ENCODE measurements around the gene RELL1. TPM values are rescaled to one million over a fixed set of nuclear protein-coding genes. Genes with fewer than 3 reads are reported as not detected.

The RELL1 gene
- total and polyA plus RNA-seq, 3 donors from 2014 or later, result 3.1 to 20.4 (median 10.2) TPM

DNA sequence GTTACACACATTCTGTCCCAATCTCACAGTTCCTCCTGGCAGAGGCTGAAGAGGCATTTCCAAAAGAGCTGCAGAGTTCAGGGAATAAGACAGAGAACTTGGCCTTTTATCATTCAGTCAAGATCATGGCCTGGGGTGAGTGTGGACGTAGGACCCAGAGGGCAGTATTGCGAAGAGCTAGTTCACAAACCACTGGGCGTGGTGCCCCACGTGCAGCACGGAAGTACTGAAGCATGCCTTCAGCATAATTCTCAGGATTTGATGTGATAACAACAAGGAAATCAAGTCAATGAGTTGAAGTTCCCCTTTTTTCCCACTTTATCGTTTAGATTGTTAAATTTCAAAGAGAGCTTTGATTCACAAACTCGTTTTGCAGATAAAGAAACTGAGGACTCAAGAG lies 117.7 kb downstream of the RELL1 start:
- WGBS, 2 donors, result 68 to 70% methylated on average over 7 of the region's 7 CpGs
- Histone ChIP-seq H3K36me3 (ENCODE audit: low read depth, missing control alignments) (no peaks in the 10 kb centered on the region), H3K27me3 (no peaks in the 10 kb centered on the region), H3K4me3 (no peak overlapping the region), H3K4me1 (no peaks in the 10 kb centered on the region), H3K9me3 (no peaks in the 10 kb centered on the region), H3K27ac (no peak overlapping the region)
- DNase-seq, result no peak
- TF ChIP-seq CTCF (IDR thresholded peaks at IDR 0.05), result no peak
- no peak for TF ChIP-seq POLR2A (IDR thresholded peaks at IDR 0.05)
- intact Hi-C loops (cut with DNase I; ENCODE audit: low total_unique reads), result no loop called here

GRCh38 chr4:37567836-37568235 lies 118.3 kb downstream of the RELL1 start:
- H3K4me3 ChIP-seq, result no peak overlapping the region
- intact Hi-C loops (cut with DNase I; ENCODE audit: low total_unique reads), result no loop called here
- no peaks in the 10 kb centered on the region for H3K4me1 ChIP-seq
- H3K27ac ChIP-seq, result no peak overlapping the region
- no peak for DNase-seq
- H3K27me3 ChIP-seq, result no peaks in the 10 kb centered on the region
- H3K36me3 ChIP-seq (ENCODE audit: low read depth, missing control alignments), result no peaks in the 10 kb centered on the region
- TF ChIP-seq POLR2A (IDR thresholded peaks at IDR 0.05) (no peak), CTCF (IDR thresholded peaks at IDR 0.05) (no peak)
- H3K9me3 ChIP-seq, result no peaks in the 10 kb centered on the region
- WGBS, 2 donors, result 92 to 93% methylated on average over 2 of the region's 2 CpGs

DNA sequence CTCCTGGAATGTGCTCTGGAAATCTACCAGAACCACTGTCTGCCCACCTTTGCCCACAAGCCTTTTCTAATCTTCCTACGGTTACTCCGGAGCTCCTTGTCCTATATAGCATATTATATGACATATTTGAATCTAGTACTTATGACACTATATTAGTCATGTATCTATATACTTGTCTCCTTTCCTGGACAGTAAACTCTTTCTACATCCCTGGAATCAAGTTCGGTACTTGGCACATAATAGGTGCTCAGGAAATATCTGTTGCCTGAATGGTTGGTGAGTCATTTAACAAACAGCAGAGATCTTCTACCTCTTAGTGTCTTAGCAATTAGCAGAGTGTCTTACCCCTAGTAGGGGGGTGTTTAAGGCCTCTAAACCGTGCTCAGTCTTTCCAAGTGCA lies 123.6 kb downstream of the RELL1 start:
- H3K36me3 ChIP-seq (ENCODE audit: low read depth, missing control alignments), result no peaks in the 10 kb centered on the region
- no peaks in the 10 kb centered on the region for H3K27me3 ChIP-seq
- no peak for DNase-seq
- no peaks in the 10 kb centered on the region for H3K4me1 ChIP-seq
- H3K27ac ChIP-seq, result no peak overlapping the region
- intact Hi-C loops (cut with DNase I; ENCODE audit: low total_unique reads), result no loop called here
- TF ChIP-seq CTCF (IDR thresholded peaks at IDR 0.05) (no peak), POLR2A (IDR thresholded peaks at IDR 0.05) (no peak)
- no peaks in the 10 kb centered on the region for H3K9me3 ChIP-seq
- H3K4me3 ChIP-seq, result no peak overlapping the region
- WGBS, 2 donors, result 87 to 95% methylated on average over 4 of the region's 4 CpGs

GRCh38 chr4:37561803-37562207 lies 124.4 kb downstream of the RELL1 start:
- H3K4me1 ChIP-seq, result no peaks in the 10 kb centered on the region
- no peak overlapping the region for H3K4me3 ChIP-seq
- no peaks in the 10 kb centered on the region for H3K36me3 ChIP-seq (ENCODE audit: low read depth, missing control alignments)
- intact Hi-C loops (cut with DNase I; ENCODE audit: low total_unique reads), result no loop called here
- H3K27ac ChIP-seq, result no peak overlapping the region
- no peaks in the 10 kb centered on the region for H3K9me3 ChIP-seq
- 55 to 60% methylated on average over 1 of the region's 1 CpG for WGBS, 2 donors
- TF ChIP-seq POLR2A (IDR thresholded peaks at IDR 0.05) (no peak), CTCF (IDR thresholded peaks at IDR 0.05) (no peak)
- no peak for DNase-seq
- H3K27me3 ChIP-seq, result no peaks in the 10 kb centered on the region

GRCh38 chr4:37561196-37561802 lies 124.9 kb downstream of the RELL1 start:
- Histone ChIP-seq H3K4me1 (no peaks in the 10 kb centered on the region), H3K27me3 (no peaks in the 10 kb centered on the region), H3K27ac (no peak overlapping the region), H3K36me3 (ENCODE audit: low read depth, missing control alignments) (no peaks in the 10 kb centered on the region), H3K9me3 (no peaks in the 10 kb centered on the region), H3K4me3 (no peak overlapping the region)
- no peak for TF ChIP-seq POLR2A (IDR thresholded peaks at IDR 0.05)
- no peak for TF ChIP-seq CTCF (IDR thresholded peaks at IDR 0.05)
- 67 to 76% methylated on average over 3 of the region's 3 CpGs for WGBS, 2 donors
- intact Hi-C loops (cut with DNase I; ENCODE audit: low total_unique reads), result no loop called here
- DNase-seq, result no peak
